ENCODE results near the gene MLLT10. TPM values are rescaled to one million over a fixed set of nuclear protein-coding genes. Genes with fewer than 3 reads are reported as not detected.

Gene MLLT10
- total RNA-seq, 1 experiment from 2014 or later = 72.3 TPM

DNA sequence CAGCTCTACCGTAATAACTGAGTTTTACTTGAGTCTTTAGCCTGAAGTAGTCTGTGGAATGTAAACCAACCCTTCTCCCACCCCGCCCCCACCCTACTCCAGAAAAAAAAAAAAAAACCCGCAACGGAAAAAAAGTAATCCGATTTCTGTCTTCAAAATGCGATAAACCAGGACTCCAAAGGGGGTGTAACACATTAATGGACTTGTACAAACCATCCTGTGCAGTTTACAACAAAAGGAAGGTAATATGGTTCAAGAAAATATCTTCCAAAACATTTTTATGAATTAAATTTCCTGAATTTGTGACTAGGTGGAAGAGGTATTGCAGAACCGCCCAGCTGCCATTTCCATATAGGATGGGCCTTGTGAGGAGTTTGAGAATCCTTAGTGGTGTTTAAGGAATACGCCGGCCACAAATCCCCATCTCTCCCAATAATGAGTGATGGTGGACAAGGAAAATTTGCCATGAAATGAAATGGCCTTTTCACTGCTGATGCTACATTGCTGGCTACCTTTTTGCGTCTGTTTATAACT lies 19.1 kb upstream of the MLLT10 start:
- Histone ChIP-seq H3K27ac (ENCODE audit: insufficient read length, low read depth, low read length) (no peak overlapping the region), H3K79me2 (ENCODE audit: insufficient read depth, low read length) (no peaks in the 10 kb centered on the region), H3K23me2 (ENCODE audit: insufficient read length, low read depth, low read length, poor library complexity, severe bottlenecking) (peaks cover 52% of the 10 kb centered on the region), H3K4me2 (ENCODE audit: insufficient read depth, insufficient read length, low read length) (peak overlapping the region; percentile 89), H4K5ac (ENCODE audit: insufficient read length, low read depth, low read length) (no peak overlapping the region), H3K23ac (ENCODE audit: insufficient read length, low read depth, low read length) (no peak overlapping the region), H2BK5ac (ENCODE audit: insufficient read length, low read length) (no peak overlapping the region), H3K9ac (ENCODE audit: extremely low read depth, insufficient read length, low read length) (no peak overlapping the region), H2BK12ac (ENCODE audit: insufficient read length, low read depth, low read length) (no peak overlapping the region), H3K4me1 (ENCODE audit: insufficient read depth, low read length) (peaks cover 10% of the 10 kb centered on the region; the same call in 1 of the 2 replicates), H3T11ph (ENCODE audit: low read length) (no peak overlapping the region), H2AFZ (ENCODE audit: low read length) (no peak overlapping the region), H3K79me1 (ENCODE audit: insufficient read depth, low read depth, low read length, poor library complexity, severe bottlenecking) (no peaks in the 10 kb centered on the region), H3K9me3 (ENCODE audit: control insufficient read depth, low read depth, low read length) (no peaks in the 10 kb centered on the region), H3K27me3 (ENCODE audit: insufficient read depth, low read length) (peaks cover 19% of the 10 kb centered on the region; the same call in 1 of the 2 replicates), H2BK20ac (ENCODE audit: low read depth, low read length, poor library complexity, severe bottlenecking) (no peak overlapping the region), H2BK15ac (ENCODE audit: low read depth, low read length) (no peak overlapping the region), H3K18ac (ENCODE audit: insufficient read length, low read depth, low read length) (no peak overlapping the region), H3K56ac (ENCODE audit: insufficient read length, low read depth, low read length) (no peak overlapping the region), H4K20me1 (ENCODE audit: control insufficient read depth, insufficient read depth, insufficient read length) (no peaks in the 10 kb centered on the region), H3K4ac (ENCODE audit: low read depth, low read length) (no peak overlapping the region), H2BK120ac (ENCODE audit: low read depth, low read length, poor library complexity, severe bottlenecking) (no peak overlapping the region), H4K91ac (ENCODE audit: insufficient read length, low read depth, low read length) (no peak overlapping the region), H2AK5ac (ENCODE audit: insufficient read length, low read length) (no peak overlapping the region), H4K8ac (replicated peaks; ENCODE audit: insufficient read length, low read depth, low read length) (no peak overlapping the region), H3K14ac (ENCODE audit: insufficient read depth, low read length) (no peak overlapping the region)
- Mint-ChIP-seq H3K27me3 (ENCODE audit: low read depth) (peaks cover 35% of the 10 kb centered on the region), H3K4me1 (peaks cover 72 to 73% of the 10 kb centered on the region in 2 experiments), H3K27ac (peak overlapping the region in 1 of 3 experiments; percentile 83; a peak in 2 of 7 replicates), H3K36me3 (ENCODE audit: insufficient read depth in 1 of 3, low read depth in 3 of 3) (no peaks in the 10 kb centered on the region; a peak in 1 of 7 replicates), H3K4me3 (peak overlapping the region; percentile 82 to 92), H3K9me3 (no peaks in the 10 kb centered on the region; a peak in 2 of 5 replicates)
- no peak for DNase-seq
- WGBS (ENCODE audit: extremely low coverage, insufficient read length, low lambda C conversion rate) = no CpG with 5 or more reads among the region's 10 CpGs
- TF ChIP-seq, protein P1, sequence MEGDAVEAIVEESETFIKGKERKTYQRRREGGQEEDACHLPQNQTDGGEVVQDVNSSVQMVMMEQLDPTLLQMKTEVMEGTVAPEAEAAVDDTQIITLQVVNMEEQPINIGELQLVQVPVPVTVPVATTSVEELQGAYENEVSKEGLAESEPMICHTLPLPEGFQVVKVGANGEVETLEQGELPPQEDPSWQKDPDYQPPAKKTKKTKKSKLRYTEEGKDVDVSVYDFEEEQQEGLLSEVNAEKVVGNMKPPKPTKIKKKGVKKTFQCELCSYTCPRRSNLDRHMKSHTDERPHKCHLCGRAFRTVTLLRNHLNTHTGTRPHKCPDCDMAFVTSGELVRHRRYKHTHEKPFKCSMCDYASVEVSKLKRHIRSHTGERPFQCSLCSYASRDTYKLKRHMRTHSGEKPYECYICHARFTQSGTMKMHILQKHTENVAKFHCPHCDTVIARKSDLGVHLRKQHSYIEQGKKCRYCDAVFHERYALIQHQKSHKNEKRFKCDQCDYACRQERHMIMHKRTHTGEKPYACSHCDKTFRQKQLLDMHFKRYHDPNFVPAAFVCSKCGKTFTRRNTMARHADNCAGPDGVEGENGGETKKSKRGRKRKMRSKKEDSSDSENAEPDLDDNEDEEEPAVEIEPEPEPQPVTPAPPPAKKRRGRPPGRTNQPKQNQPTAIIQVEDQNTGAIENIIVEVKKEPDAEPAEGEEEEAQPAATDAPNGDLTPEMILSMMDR (conservative IDR thresholded peaks at IDR 0.05) = no peak
